ENCODE results near the gene HES4. TPM values are rescaled to one million over a fixed set of nuclear protein-coding genes. Genes with fewer than 3 reads are reported as not detected.
"Not testable (repeated sequence)": the region's sequence is repeated elsewhere in the genome, so short reads cannot be mapped to it uniquely, and the experiment has no call there.

HES4 gene
- total RNA-seq, 1 experiment from 2014 or later, result 18.5 TPM

- Histone ChIP-seq H3K27me3 (replicated peaks; ENCODE audit: insufficient read depth, low read depth, low read length, poor library complexity) (no peaks in the 10 kb centered on the region), H3K4me1 (ENCODE audit: insufficient read depth, low read length, poor library complexity, severe bottlenecking) (peaks cover 5% of the 10 kb centered on the region), H3K36me3 (ENCODE audit: insufficient read depth, low read length, poor library complexity, severe bottlenecking) (no peaks in the 10 kb centered on the region), H3K27ac (ENCODE audit: low read depth, low read length, poor library complexity, severe bottlenecking) (no peak overlapping the region), H3K4me3 (ENCODE audit: low read depth, low read length, poor library complexity, severe bottlenecking) (no peak overlapping the region), H3K9me3 (ENCODE audit: low read depth, low read length, poor library complexity, severe bottlenecking) (peaks cover 3% of the 10 kb centered on the region)
- CTCF ChIA-PET, result no interaction called here
- POLR2A ChIA-PET (ENCODE audit: low non-redundant PET), result no interaction called here
- intact Hi-C loops (cut with micrococcal nuclease; ENCODE audit: unreplicated experiment), result no loop called here
- TF ChIP-seq EZH2 (IDR thresholded peaks at IDR 0.05; ENCODE audit: borderline replicate concordance, low read depth, low read length, poor library complexity, severe bottlenecking) (no peak), CTCF (conservative IDR thresholded peaks at IDR 0.05; ENCODE audit: low read depth, low read length) (no peak)
- DNase-seq (ENCODE audit: low spot score), result no peak
- BruUV-seq (replicated peaks), result no TSS peak
These were observed 3.9 kb downstream of the HES4 start for GRCh38 chr1:995665-996633.

DNA sequence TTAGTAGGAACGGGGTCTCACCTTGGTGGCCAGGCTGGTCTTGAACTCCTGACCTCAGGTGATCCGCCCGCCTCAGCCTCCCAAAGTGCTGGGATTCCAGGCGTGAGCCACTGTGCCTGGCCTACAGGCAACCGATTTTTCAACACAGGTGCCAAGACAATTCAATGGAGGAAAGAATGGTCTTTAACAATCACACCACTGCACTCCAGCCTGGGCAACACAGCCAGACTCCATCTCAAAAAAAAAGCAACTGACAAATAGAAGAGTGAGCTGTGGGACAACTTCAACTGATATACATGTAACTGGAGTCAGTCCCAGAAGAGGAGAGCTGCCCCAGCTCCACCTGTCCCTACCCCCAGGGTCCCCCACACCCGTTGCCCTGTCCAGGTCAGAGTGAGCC is 5.4 kb downstream of the HES4 start:
- BruUV-seq (replicated peaks); DNase-seq (ENCODE audit: low spot score); H3K36me3 ChIP-seq (ENCODE audit: insufficient read depth, low read length, poor library complexity, severe bottlenecking); H3K27ac ChIP-seq (ENCODE audit: low read depth, low read length, poor library complexity, severe bottlenecking); H3K27me3 ChIP-seq (replicated peaks; ENCODE audit: insufficient read depth, low read depth, low read length, poor library complexity); H3K4me3 ChIP-seq (ENCODE audit: low read depth, low read length, poor library complexity, severe bottlenecking); intact Hi-C loops (cut with micrococcal nuclease; ENCODE audit: unreplicated experiment); H3K4me1 ChIP-seq (ENCODE audit: insufficient read depth, low read length, poor library complexity, severe bottlenecking); H3K9me3 ChIP-seq (ENCODE audit: low read depth, low read length, poor library complexity, severe bottlenecking): not testable (repeated sequence)
- CTCF ChIA-PET, result interaction anchor here (0.7 kb wide), 1 partner anchor 9 kb away, joined by 6 read pairs; no protein-coding TSS in a partner anchor
- POLR2A ChIA-PET (ENCODE audit: low non-redundant PET), result interaction anchor here (0.6 kb wide), 1 partner anchor 13 kb away, joined by 4 read pairs; the partner anchor contains the start of gene PERM1

GRCh38 chr1:993379-993995 is 6.4 kb downstream of the HES4 start:
- TF ChIP-seq CTCF (conservative IDR thresholded peaks at IDR 0.05; ENCODE audit: low read depth, low read length) (no peak), EZH2 (IDR thresholded peaks at IDR 0.05; ENCODE audit: borderline replicate concordance, low read depth, low read length, poor library complexity, severe bottlenecking) (no peak)
- H3K4me1 ChIP-seq (ENCODE audit: insufficient read depth, low read length, poor library complexity, severe bottlenecking), result no peaks in the 10 kb centered on the region
- no peak for DNase-seq (ENCODE audit: low spot score)
- ChIA-PET CTCF (no interaction called here), POLR2A (ENCODE audit: low non-redundant PET) (interaction anchor here (0.6 kb wide), 1 partner anchor 118 kb away, joined by 6 read pairs; no protein-coding TSS in a partner anchor)
- intact Hi-C loops (cut with micrococcal nuclease; ENCODE audit: unreplicated experiment), result no loop called here
- no peak overlapping the region for H3K27ac ChIP-seq (ENCODE audit: low read depth, low read length, poor library complexity, severe bottlenecking)
- H3K4me3 ChIP-seq (ENCODE audit: low read depth, low read length, poor library complexity, severe bottlenecking), result no peak overlapping the region
- no peaks in the 10 kb centered on the region for H3K27me3 ChIP-seq (replicated peaks; ENCODE audit: insufficient read depth, low read depth, low read length, poor library complexity)
- no peaks in the 10 kb centered on the region for H3K36me3 ChIP-seq (ENCODE audit: insufficient read depth, low read length, poor library complexity, severe bottlenecking)
- BruUV-seq (replicated peaks), result no TSS peak
- H3K9me3 ChIP-seq (ENCODE audit: low read depth, low read length, poor library complexity, severe bottlenecking), result peaks cover 3% of the 10 kb centered on the region

Data from A673 (cell line).